Prostate gland (tissue), 2 donors: Measurements from ENCODE around the gene C1orf185. TPM values are rescaled to one million over a fixed set of nuclear protein-coding genes. Genes with fewer than 3 reads are reported as not detected.
"Not testable (repeated sequence)": the region's sequence is repeated elsewhere in the genome, so short reads cannot be mapped to it uniquely, and the experiment has no call there.

Experiments used
- DNase-seq: peaks from one replicate; pipeline ENCODE4 v3.0.0-alpha.2; 2019; ENCODE audit warnings: low spot score
- H3K27ac ChIP-seq, 2 donors: fragments of 200-600 bp; sonication (generic); 2 replicates each; pipeline ENCODE4 v1.5.1; 2017 to 2019
- H3K27me3 ChIP-seq: fragments of 200-600 bp; sonication (generic); replicated peaks from 2 replicates; pipeline ENCODE4 v1.5.1; 2019; ENCODE audit not compliant: insufficient read depth
- H3K36me3 ChIP-seq, 2 donors: fragments of 200-600 bp; sonication (generic); 1 replicate in 1 of 2; 2 replicates in 1 of 2; pipeline versions ENCODE4 v1.5.1 to v1.8.1; 2017 to 2019
- H3K4me1 ChIP-seq: fragments of 200-600 bp; sonication (generic); replicated peaks from 2 replicates; pipeline ENCODE4 v1.5.1; 2019
- H3K4me3 ChIP-seq, 2 donors: fragments of 200-600 bp; sonication (generic); 2 replicates each; pipeline ENCODE4 v1.5.1; 2017 to 2019
- H3K9me3 ChIP-seq: fragments of 200-600 bp; sonication (generic); 2 replicates; pipeline ENCODE4 v1.5.1; 2017
- POLR2A ChIP-seq: fragments of 450-650 bp; IDR thresholded peaks from one replicate; pipeline ENCODE4 v1.6.1; 2016; ENCODE audit warnings: antibody characterized with exemption, mild to moderate bottlenecking
- POLR2AphosphoS5 ChIP-seq: sonication (generic); formaldehyde crosslinking; IDR thresholded peaks from one replicate; pipeline ENCODE4 v1.6.1; 2017; ENCODE audit warnings: antibody characterized with exemption
- WGBS: methylation state at CpG from one replicate; pipeline ENCODE4 v1.1.5; 2018; 5-methylcytosine and 5-hydroxymethylcytosine counted together
- intact Hi-C: fragments of 100-400 bp; cut with DNase I; formaldehyde crosslinking; loops from one replicate; pipeline ENCODE4 v1.14.2; 2022
- total RNA-seq, 2 donors: library from RNA; depleted of rRNA; stranded (reverse); fragments of >200 nt; gene quantifications; one replicate each; pipeline ENCODE4 v1.1.0, GENCODE V29; 2016
- TF ChIP-seq, protein P1 (sequence below), 4 experiments: fragments of 200-600 bp in 2 of 4; fragments of 450-650 bp in 2 of 4; sonication (generic) in 2 of 4; IDR thresholded peaks; 1 replicate in 3 of 4; 2 replicates in 1 of 4; pipeline ENCODE4 v1.5.1; 2016 to 2019; ENCODE audit warnings: antibody characterized with exemption in 4 of 4, mild to moderate bottlenecking in 2 of 4, moderate library complexity in 2 of 4

Gene C1orf185
- total RNA-seq, 2 donors from 2014 or later: not detected

DNA sequence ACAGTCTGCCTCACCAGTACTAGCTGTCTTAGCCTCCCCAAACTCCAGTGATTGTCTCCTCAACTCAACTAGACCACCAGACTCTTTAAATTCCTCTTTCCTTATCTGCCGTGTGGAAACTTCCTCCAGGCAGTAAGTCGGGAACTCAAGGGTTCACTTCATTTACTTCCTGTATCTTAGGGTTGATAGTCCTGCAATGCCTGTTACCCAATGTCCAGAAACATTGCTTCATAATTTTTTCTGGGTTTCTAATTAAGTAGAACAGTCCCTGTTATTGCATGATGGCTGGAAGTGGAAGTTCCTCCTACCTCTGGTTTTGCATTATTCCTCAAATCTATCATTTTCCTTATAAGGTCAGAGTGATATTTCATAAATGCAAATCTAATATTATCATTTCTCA, 73.2 kb downstream of the C1orf185 start:
- DNase-seq: no peak
- H3K4me3 ChIP-seq: no peak overlapping the region
- no peaks in the 10 kb centered on the region for H3K27me3 ChIP-seq
- WGBS: 40% methylated on average over 2 of the region's 2 CpGs
- TF ChIP-seq POLR2AphosphoS5 (no peak), POLR2A (no peak)
- TF ChIP-seq, protein P1, sequence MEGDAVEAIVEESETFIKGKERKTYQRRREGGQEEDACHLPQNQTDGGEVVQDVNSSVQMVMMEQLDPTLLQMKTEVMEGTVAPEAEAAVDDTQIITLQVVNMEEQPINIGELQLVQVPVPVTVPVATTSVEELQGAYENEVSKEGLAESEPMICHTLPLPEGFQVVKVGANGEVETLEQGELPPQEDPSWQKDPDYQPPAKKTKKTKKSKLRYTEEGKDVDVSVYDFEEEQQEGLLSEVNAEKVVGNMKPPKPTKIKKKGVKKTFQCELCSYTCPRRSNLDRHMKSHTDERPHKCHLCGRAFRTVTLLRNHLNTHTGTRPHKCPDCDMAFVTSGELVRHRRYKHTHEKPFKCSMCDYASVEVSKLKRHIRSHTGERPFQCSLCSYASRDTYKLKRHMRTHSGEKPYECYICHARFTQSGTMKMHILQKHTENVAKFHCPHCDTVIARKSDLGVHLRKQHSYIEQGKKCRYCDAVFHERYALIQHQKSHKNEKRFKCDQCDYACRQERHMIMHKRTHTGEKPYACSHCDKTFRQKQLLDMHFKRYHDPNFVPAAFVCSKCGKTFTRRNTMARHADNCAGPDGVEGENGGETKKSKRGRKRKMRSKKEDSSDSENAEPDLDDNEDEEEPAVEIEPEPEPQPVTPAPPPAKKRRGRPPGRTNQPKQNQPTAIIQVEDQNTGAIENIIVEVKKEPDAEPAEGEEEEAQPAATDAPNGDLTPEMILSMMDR (IDR thresholded peaks at IDR 0.05): no peak
- no peaks in the 10 kb centered on the region for H3K4me1 ChIP-seq
- no peak overlapping the region for H3K27ac ChIP-seq
- H3K9me3 ChIP-seq: no peaks in the 10 kb centered on the region
- no peaks in the 10 kb centered on the region for H3K36me3 ChIP-seq
- intact Hi-C loops: no loop called here

DNA sequence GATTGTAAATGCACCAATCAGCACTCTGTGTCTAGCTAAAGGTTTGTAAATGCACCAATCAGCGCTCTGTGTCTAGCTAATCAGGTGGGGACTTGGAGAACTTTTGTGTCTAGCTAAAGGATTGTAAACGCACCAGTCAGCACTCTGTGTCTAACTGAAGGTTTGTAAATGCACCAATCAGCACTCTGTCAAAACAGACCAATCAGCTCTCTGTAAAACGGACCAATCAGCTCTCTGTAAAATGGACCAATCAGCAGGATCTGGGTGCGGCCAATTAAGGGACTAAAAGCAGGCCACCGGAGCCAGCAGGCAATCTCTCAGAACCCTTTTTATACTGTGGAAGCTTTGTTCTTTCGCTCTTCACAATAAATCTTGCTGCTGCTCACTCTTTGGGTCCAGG, 76.0 kb downstream of the C1orf185 start:
- H3K4me3 ChIP-seq, intact Hi-C loops, H3K36me3 ChIP-seq, H3K27me3 ChIP-seq, H3K9me3 ChIP-seq, H3K27ac ChIP-seq, H3K4me1 ChIP-seq, DNase-seq: not testable (repeated sequence)
- 87% methylated on average over 6 of the region's 6 CpGs for WGBS

DNA sequence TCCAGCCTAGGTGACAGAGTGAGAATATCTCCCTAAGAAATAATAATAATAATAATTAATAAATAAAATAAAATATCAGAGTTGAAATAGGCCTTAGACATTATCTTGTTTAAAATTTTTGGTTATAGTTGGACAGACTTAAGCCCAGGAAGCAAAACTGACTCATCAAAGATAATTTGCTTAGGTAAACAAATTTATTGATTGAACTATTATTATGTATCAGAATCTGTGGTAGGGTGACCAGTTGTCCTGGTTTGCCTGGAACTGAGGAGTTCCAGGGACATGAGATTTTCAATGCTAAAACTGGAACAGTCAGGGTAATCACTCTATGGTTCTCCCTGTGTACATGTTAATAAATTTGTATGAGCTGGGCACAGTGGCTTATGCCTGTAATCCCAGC, 86.2 kb downstream of the C1orf185 start:
- Histone ChIP-seq H3K4me1 (no peaks in the 10 kb centered on the region), H3K36me3 (no peaks in the 10 kb centered on the region), H3K9me3 (no peaks in the 10 kb centered on the region), H3K27ac (no peak overlapping the region), H3K27me3 (no peaks in the 10 kb centered on the region), H3K4me3 (no peak overlapping the region)
- TF ChIP-seq POLR2A (no peak), POLR2AphosphoS5 (no peak)
- TF ChIP-seq, protein P1 (IDR thresholded peaks at IDR 0.05): no peak
- intact Hi-C loops: no loop called here
- no peak for DNase-seq

DNA sequence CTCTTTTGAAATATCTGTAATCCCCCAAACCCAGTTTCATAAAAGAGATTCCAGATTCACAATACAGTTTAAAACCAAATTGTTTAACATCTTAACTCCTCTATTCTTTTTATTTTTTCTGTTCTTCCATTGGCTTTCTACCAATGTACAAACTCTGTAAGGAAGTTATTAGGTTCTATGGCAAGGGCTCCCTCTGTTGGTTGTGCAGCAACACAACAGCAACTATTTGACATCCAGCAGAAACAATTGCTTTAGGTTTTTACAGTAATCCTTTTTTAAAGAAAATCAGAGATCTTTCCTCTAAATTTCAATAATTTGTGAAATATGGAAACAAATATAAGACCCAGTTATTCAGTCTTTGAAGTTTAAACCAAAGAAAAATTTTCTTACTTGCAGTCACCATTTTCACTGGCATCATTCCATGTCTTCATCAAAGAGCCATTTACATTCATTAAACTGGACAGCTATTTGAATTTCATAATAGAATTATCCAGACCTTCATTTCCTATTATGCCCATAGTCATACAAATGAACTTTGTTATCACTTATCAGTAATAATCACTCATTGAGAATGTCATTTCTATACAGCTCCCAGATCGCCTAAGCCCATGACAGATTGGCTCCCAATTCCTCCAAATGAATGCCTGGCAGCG, 87.5 kb downstream of the C1orf185 start:
- Histone ChIP-seq H3K27ac (no peak overlapping the region), H3K36me3 (no peaks in the 10 kb centered on the region), H3K4me3 (no peak overlapping the region), H3K9me3 (no peaks in the 10 kb centered on the region), H3K27me3 (no peaks in the 10 kb centered on the region), H3K4me1 (no peaks in the 10 kb centered on the region)
- 55% methylated on average over 2 of the region's 2 CpGs for WGBS
- no peak for TF ChIP-seq POLR2A
- no peak for TF ChIP-seq POLR2AphosphoS5
- TF ChIP-seq, protein P1 (IDR thresholded peaks at IDR 0.05): peak; percentile 46 to 89 (median 82)
- intact Hi-C loops: loop anchor here (5.0 kb wide), 2 partner anchors 108 to 417 kb away; no protein-coding TSS in a partner anchor
- peak; percentile 21 for DNase-seq

DNA sequence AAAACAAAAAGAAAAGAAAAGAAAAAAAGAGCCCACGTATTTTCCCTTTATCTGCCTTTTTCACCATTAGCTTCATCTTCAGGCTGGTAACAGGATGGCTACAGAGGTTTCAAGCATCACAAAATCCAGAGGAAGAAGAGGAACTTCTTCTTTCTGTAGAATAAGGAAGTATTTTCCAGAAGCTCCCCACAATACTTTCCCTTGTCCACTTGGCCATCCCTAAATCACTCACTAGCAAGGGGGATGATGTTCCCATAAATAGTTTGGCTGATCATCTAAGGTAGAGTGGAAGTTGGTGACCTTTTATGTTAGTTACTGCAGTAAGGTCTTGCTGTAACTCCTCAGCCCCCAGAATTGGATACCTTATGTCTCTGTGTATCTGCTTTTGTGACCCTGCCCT, 88.9 kb downstream of the C1orf185 start:
- no peak overlapping the region for H3K27ac ChIP-seq

More for the DNA sequence above, 88.9 kb downstream of the C1orf185 start:
- Histone ChIP-seq H3K4me3 (no peak overlapping the region), H3K4me1 (no peaks in the 10 kb centered on the region), H3K36me3 (no peaks in the 10 kb centered on the region), H3K9me3 (no peaks in the 10 kb centered on the region), H3K27me3 (no peaks in the 10 kb centered on the region)
- no peak for DNase-seq
- intact Hi-C loops: loop anchor here (5.0 kb wide), 2 partner anchors 106 to 419 kb away; no protein-coding TSS in a partner anchor
- TF ChIP-seq, protein P1 (IDR thresholded peaks at IDR 0.05): no peak
- no peak for TF ChIP-seq POLR2A
- no peak for TF ChIP-seq POLR2AphosphoS5
- 56% methylated on average over 1 of the region's 1 CpG for WGBS
